HG03066 (cell line): Measurements from ENCODE around the gene FHIP1A.

Experiments
- ATAC-seq: cut with Tn5 transposase; IDR thresholded peaks from one replicate; pipeline ENCODE4 v1.9.1; 2021; ENCODE audit warnings: low read depth; ENCODE audit not compliant: unreplicated experiment

Gene FHIP1A

DNA sequence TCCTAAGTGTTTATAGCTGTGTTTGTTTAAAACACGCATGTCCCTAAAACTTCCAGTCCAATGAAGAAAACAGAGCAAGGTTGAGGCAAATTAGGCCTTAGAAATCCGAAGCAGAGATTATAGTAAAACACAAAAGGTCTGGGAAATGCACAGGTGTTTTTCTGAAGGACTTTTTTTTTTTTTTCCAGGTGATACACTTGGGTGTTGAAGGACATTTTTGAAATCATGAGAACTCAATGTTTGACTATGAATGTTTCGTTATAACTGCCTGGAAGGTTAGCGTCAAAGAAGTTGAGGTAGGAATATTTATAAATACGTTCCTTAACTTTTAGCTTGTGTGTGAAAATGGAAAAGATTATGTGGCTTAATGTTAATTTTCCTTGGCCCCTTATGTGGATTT is 45.5 kb downstream of the FHIP1A start:
- no peak for ATAC-seq

DNA sequence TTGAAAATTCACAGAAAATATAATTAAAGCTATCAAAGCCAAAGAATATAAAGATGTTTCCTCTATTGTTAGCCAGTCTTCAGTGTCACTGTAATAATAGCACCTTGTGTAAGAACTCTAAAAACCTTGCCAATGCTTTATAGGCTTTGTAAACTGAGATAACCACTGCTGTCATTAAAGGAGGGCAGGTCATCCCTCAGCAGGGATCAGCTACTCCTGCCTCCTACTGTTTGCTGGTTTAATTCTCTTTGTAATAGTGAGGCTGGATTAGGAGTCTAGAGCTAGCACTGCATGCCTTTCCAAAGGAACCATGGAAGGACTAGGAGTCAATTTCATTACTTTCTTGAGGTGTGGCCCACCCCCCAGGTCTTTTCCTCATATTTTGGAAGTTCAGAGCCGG is 46.2 kb downstream of the FHIP1A start:
- ATAC-seq = no peak

DNA sequence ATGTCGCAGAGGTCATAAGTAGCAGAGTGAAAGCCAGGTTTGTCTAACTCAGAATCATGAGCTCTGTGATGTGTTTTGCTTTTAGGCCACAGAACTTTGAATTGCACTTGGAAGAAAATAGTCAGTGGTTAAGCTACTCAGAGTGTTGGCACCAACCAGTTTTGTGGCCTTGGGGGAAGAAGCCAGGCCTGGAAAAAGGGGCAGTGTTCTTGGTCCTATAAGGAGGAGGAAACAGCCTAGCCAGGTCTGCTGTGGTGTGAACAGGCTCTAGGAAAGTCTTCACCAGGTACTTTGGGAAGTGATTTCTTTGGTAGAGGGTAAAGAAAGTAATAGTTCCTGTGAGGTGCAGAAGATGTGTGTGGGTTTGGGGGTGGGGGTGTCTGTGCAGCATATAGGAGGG is 49.2 kb downstream of the FHIP1A start:
- no peak for ATAC-seq
